DND-41 (cell line): ENCODE data around the gene DSG1.

Experiments
- EZH2 ChIP-seq: IDR thresholded peaks from 3 replicates; pipeline ENCODE4 v1.6.1; 2012; ENCODE audit warnings: borderline replicate concordance, low read depth, mild to moderate bottlenecking, moderate library complexity, low read length, inconsistent platforms; ENCODE audit not compliant: severe bottlenecking
- TF ChIP-seq, protein P1 (sequence below): IDR thresholded peaks from 2 replicates; pipeline ENCODE4 v1.5.1; 2012; ENCODE audit warnings: borderline replicate concordance, low read length, moderate library complexity, mild to moderate bottlenecking; ENCODE audit not compliant: poor library complexity, severe bottlenecking; ENCODE audit errors: extremely low read depth

DNA sequence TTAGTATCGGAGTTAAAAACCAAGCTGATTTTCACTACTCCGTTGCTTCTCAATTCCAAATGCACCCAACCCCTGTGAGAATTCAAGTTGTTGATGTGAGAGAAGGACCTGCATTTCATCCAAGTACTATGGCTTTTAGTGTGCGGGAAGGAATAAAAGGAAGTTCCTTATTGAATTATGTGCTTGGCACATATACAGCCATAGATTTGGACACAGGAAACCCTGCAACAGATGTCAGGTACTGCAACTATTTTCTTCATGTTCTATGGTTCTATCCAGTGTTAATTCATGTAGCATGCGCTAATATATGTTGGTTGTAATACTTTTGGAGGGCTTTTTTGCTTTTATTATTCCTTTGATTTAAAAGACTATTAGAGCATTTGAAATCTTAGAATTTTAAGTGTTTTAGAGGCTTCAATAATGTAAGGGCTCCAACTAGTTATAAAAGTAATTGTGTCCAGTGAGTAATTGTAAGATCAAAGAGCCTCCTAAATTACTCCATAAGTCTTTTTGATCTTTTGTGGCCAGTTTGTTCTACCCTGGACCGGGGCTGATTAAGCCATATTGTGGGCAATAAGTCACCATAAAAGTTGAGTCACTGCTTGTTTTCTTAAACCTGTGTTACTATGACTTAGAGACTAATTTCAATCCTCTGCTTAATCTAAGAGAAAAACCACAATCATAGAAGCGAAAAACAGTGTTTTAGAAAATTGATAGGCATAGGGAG lies 81.5 kb downstream of the DSG1 start:
- TF ChIP-seq, protein P1, sequence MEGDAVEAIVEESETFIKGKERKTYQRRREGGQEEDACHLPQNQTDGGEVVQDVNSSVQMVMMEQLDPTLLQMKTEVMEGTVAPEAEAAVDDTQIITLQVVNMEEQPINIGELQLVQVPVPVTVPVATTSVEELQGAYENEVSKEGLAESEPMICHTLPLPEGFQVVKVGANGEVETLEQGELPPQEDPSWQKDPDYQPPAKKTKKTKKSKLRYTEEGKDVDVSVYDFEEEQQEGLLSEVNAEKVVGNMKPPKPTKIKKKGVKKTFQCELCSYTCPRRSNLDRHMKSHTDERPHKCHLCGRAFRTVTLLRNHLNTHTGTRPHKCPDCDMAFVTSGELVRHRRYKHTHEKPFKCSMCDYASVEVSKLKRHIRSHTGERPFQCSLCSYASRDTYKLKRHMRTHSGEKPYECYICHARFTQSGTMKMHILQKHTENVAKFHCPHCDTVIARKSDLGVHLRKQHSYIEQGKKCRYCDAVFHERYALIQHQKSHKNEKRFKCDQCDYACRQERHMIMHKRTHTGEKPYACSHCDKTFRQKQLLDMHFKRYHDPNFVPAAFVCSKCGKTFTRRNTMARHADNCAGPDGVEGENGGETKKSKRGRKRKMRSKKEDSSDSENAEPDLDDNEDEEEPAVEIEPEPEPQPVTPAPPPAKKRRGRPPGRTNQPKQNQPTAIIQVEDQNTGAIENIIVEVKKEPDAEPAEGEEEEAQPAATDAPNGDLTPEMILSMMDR: no peak
- TF ChIP-seq EZH2: no peak
